Epithelial cell of proximal tubule (primary cell): ENCODE measurements around the gene ZNF579. TPM values are rescaled to one million over a fixed set of nuclear protein-coding genes. Genes with fewer than 3 reads are reported as not detected.

Experiments used
- DNase-seq: peaks from one replicate; pipeline ENCODE4 v3.0.0-alpha.2; 2011; ENCODE audit warnings: low read depth
- H3K4me3 ChIP-seq: 2 replicates; pipeline ENCODE4 v1.5.1; 2011; ENCODE audit warnings: low read depth, mild to moderate bottlenecking, low read length
- CTCF ChIP-seq: conservative IDR thresholded peaks from 2 replicates; pipeline ENCODE4 v1.5.1; 2012; ENCODE audit warnings: low read depth, mild to moderate bottlenecking, low read length
- total RNA-seq: library from RNA; depleted of rRNA; stranded (reverse); fragments of >200 nt; gene quantifications from 2 replicates; pipeline ENCODE4 v1.2.3, GENCODE V29; 2015

The ZNF579 gene
- total RNA-seq, 1 donor from 2014 or later = 10.0 TPM

- peak within 1 kb of the TSS; percentile 82 for H3K4me3 ChIP-seq
- TF ChIP-seq CTCF = no peak
- no peak for DNase-seq
These were observed 19.4 kb upstream of the ZNF579 start, which contains the start of gene ZNF524 for GRCh38 chr19:55599842-55600661. Gene ZNF524 (plus strand): TSS chr19:55600288. CDS start chr19:55602113, 1,825 bp downstream.

GRCh38 chr19:55599468-55599841, 18.8 kb upstream of the ZNF579 start, which contains the start of gene FIZ1:
Gene FIZ1 (minus strand): TSS chr19:55599517. CDS start chr19:55597865, 1,652 bp downstream.
- peak; percentile 85 for DNase-seq
- no peak for TF ChIP-seq CTCF
- H3K4me3 ChIP-seq = peak within 1 kb of the TSS; percentile 82

DNA sequence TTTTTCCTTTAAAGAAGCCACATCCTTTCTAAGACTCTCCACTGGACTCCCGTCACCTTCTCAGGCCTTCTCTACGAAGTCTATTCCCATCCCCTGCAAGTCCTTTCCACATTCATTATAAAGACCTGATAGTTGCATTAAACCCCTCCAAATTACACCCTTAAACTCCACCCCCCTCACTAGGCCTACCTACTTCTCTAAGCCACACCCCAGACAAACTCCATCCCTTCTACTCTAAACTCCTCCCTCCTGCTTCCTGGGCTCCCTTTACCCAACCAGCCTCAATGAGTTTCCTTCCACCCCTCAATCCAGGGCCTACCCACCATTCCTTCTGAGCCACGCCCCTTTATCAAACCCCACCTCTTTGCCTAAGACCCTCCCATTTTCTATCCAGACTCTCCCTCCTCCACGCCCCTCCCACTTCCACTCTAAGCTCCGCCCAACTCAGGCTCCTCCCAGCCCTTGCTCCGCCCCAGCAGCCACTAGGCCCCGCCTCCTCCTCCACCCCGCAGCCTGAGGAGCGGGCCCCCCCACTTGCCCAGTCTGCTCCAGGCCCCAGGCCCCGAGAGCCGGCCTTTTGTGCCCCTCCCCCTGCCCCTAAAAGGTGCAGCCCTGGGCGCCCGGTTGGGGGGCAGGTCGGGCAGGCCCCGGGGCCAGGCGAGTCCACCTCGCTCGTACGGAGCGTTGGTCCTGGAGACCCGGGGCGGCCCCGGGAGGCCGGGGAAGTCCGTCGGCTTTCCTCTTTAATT, 18.2 kb upstream of the ZNF579 start:
- TF ChIP-seq CTCF = no peak
- peak overlapping the region; percentile 82 for H3K4me3 ChIP-seq
- peak; percentile 90 for DNase-seq

GRCh38 chr19:55598034-55598433, 17.4 kb upstream of the ZNF579 start:
- H3K4me3 ChIP-seq = no peak overlapping the region
- DNase-seq = no peak
- no peak for TF ChIP-seq CTCF

DNA sequence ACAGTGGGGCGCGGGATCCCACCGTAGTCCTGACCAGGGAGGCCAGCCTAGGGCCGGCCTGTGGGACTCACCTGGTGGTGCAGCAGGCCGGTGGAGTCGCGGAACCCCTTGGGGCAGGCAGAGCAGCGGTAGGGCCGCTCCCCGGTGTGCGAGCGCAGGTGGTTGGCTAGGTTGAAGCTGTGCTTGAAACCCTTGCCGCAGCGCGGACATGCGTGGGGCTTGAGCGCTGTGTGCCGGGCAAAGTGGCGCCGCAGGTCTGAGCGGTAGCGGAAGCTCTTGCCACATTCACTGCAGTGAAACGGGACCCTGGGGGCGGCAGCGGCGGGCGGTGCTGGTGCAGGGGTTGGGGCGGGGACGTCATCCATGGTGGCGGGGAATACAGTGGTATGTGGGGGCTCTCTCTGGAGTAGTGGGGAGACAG, 16.9 kb upstream of the ZNF579 start:
- no peak for TF ChIP-seq CTCF
- no peak overlapping the region for H3K4me3 ChIP-seq
- DNase-seq = no peak

DNA sequence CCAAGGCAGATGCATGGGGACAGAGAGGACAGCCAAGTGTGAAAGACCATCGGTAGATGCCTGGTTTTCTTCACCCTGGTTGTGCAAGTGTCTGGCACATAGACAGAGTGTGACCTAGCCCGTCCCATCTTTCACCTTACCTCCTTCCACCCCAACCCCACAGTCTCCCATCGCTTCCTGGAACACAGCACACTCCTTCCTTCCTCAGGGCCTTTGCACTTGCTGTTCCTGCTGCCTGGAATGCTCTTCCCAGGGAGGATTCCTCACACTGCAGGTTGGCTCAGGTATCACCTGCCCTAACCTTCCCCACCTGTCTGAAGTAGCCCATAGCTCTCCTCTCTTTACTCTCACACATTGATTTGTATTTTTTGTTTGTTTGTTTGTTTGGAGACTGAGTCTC, 15.7 kb upstream of the ZNF579 start:
- H3K4me3 ChIP-seq = no peak overlapping the region
- TF ChIP-seq CTCF = no peak
- no peak for DNase-seq
